ENCODE measurements around the gene ADPGK. TPM values are rescaled to one million over a fixed set of nuclear protein-coding genes. Genes with fewer than 3 reads are reported as not detected.
A peak's percentile ranks its signal among the peaks of the same experiment; 100 is the strongest.

Gene ADPGK
- total RNA-seq, 1 donor from 2014 or later, result 33.0 TPM

DNA sequence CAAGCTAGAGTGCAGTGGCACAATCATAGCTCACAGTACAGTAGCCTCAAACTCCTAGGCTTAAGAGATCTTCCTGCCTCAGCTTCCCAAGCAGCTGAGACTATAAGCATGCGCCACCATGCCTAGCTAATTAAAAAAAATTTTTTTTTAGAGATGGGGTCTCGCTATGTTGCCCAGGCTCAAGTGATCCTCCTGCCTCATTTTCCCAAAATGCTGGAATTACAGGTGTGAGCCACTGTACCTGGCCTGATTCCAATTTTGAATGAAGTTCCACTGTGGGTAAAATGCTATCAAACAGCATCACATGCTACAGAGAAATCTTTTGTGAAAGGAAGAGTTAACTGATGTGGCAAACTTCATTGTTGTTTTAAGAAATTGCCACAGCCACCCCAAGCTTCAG, 17.5 kb downstream of the ADPGK start:
- Mint-ChIP-seq H3K27ac (ENCODE audit: unreplicated experiment) (no peak overlapping the region), H3K36me3 (ENCODE audit: low read depth) (peaks cover 45% of the 10 kb centered on the region), H3K4me1 (ENCODE audit: low read depth) (no peaks in the 10 kb centered on the region), H3K9me3 (ENCODE audit: low read depth) (peaks cover 18% of the 10 kb centered on the region), H3K27me3 (ENCODE audit: low read depth) (no peaks in the 10 kb centered on the region), H3K4me3 (ENCODE audit: unreplicated experiment) (no peak overlapping the region)
- TF ChIP-seq, protein P1, sequence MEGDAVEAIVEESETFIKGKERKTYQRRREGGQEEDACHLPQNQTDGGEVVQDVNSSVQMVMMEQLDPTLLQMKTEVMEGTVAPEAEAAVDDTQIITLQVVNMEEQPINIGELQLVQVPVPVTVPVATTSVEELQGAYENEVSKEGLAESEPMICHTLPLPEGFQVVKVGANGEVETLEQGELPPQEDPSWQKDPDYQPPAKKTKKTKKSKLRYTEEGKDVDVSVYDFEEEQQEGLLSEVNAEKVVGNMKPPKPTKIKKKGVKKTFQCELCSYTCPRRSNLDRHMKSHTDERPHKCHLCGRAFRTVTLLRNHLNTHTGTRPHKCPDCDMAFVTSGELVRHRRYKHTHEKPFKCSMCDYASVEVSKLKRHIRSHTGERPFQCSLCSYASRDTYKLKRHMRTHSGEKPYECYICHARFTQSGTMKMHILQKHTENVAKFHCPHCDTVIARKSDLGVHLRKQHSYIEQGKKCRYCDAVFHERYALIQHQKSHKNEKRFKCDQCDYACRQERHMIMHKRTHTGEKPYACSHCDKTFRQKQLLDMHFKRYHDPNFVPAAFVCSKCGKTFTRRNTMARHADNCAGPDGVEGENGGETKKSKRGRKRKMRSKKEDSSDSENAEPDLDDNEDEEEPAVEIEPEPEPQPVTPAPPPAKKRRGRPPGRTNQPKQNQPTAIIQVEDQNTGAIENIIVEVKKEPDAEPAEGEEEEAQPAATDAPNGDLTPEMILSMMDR (IDR thresholded peaks at IDR 0.05), result no peak
- DNase-seq (ENCODE audit: low spot score), result no peak

DNA sequence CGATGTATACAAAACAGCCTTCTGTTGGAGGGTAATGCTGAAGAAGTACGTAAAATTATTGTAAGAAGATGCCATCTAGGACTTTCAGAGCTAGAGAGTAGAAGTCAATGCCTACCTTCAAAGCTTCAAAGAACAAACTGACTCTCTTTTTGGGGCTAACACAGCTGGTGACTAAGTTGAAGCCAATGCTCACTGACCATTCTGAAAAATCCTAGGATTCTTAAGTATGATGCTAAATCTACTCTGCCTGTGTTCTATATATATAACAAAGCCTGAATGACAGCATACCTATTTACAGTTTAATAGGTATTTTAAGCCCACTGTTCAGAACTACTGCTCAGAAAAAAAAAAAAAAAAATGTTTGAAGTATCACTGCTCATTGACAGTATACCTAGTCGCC, 18.9 kb downstream of the ADPGK start:
- H3K9me3 Mint-ChIP-seq (ENCODE audit: low read depth), result peaks cover 18% of the 10 kb centered on the region
- no peaks in the 10 kb centered on the region for H3K27me3 Mint-ChIP-seq (ENCODE audit: low read depth)
- DNase-seq (ENCODE audit: low spot score), result no peak
- TF ChIP-seq, protein P1 (IDR thresholded peaks at IDR 0.05), result no peak
- H3K4me1 Mint-ChIP-seq (ENCODE audit: low read depth), result no peaks in the 10 kb centered on the region
- H3K4me3 Mint-ChIP-seq (ENCODE audit: unreplicated experiment), result no peak overlapping the region
- no peak overlapping the region for H3K27ac Mint-ChIP-seq (ENCODE audit: unreplicated experiment)
- H3K36me3 Mint-ChIP-seq (ENCODE audit: low read depth), result peaks cover 41% of the 10 kb centered on the region

DNA sequence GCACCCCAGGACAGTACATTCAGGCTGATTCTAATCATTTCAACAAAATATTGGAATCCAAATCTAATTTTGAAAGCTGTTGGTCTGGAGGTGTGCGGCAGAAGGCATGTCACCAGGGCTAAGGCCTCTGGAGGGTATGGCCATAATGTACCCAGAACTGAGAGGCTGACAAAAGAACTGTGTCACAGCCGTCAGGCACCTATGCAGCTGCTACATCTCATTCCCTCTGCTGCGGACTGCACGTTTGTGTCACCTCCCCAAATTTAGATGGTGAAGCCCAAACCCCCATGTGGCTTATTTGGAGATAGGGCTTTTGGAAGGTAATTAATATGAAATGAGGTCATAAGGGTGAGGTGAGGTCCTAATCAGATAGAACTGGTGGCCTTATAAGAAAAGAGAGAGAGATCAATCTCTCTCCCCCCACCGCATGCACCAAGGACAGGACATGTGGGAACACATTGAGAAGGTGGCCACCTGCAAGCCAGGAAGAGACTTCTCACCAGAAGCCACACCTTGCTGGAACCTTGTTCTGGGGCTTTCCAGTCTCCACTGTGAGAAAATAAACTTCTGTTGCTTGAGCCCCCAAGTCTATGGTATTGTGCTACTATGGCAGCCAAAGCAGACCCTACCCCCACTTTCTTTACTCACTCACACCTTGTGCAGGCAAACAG, 22.8 kb downstream of the ADPGK start:
- Mint-ChIP-seq H3K9me3 (ENCODE audit: low read depth) (no peaks in the 10 kb centered on the region), H3K27me3 (ENCODE audit: low read depth) (no peaks in the 10 kb centered on the region), H3K4me3 (ENCODE audit: unreplicated experiment) (no peak overlapping the region), H3K4me1 (ENCODE audit: low read depth) (peaks cover 14% of the 10 kb centered on the region), H3K36me3 (ENCODE audit: low read depth) (peaks cover 31% of the 10 kb centered on the region), H3K27ac (ENCODE audit: unreplicated experiment) (no peak overlapping the region)
- TF ChIP-seq, protein P1 (IDR thresholded peaks at IDR 0.05), result no peak
- no peak for DNase-seq (ENCODE audit: low spot score)

DNA sequence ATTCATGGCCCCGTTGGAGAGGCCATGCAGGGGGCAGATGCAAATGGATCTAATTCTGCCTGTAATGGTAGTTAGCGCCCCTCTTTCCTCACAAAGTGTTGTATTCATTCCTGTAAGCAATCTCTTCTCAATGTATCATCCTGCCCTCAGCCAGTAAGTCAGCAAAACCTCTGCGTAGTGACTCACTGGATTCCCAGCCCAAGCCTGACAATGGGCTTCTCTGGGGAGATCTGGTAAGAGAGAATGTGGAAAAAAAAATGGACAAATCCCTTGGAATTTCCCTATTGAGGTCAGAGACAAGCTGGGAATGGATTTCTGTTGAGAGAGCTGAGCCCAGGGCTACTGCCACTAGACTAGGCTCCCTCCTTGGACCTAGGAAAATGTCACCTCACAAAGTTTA, 25.4 kb downstream of the ADPGK start:
- Mint-ChIP-seq H3K4me3 (ENCODE audit: unreplicated experiment) (no peak overlapping the region), H3K9me3 (ENCODE audit: low read depth) (no peaks in the 10 kb centered on the region), H3K27ac (ENCODE audit: unreplicated experiment) (peak overlapping the region; percentile 89), H3K36me3 (ENCODE audit: low read depth) (peaks cover 38% of the 10 kb centered on the region), H3K4me1 (ENCODE audit: low read depth) (peaks cover 14% of the 10 kb centered on the region), H3K27me3 (ENCODE audit: low read depth) (no peaks in the 10 kb centered on the region)
- no peak for DNase-seq (ENCODE audit: low spot score)
- TF ChIP-seq, protein P1 (IDR thresholded peaks at IDR 0.05), result no peak

DNA sequence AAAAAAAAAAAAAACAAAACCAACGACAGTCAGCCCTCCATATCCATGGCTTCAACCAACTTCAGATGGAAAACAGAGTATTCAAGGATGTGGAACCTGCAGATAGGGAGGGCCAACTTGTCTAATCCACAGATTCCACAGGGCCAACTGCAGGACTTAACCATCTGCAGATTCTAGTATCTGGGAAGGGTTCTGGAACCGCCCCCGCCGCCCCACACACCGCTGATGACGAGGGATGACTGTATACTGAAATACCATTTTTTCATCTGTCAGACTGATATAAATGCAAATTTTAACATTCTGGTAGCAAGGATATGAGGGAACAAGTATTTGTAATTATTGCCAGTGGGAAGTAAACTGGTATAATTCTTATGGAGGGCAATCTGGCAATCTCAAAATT, 29.5 kb downstream of the ADPGK start:
- Mint-ChIP-seq H3K4me1 (ENCODE audit: low read depth) (peaks cover 37% of the 10 kb centered on the region), H3K9me3 (ENCODE audit: low read depth) (no peaks in the 10 kb centered on the region), H3K27me3 (ENCODE audit: low read depth) (no peaks in the 10 kb centered on the region), H3K4me3 (ENCODE audit: unreplicated experiment) (no peak overlapping the region), H3K36me3 (ENCODE audit: low read depth) (peaks cover 37% of the 10 kb centered on the region), H3K27ac (ENCODE audit: unreplicated experiment) (no peak overlapping the region)
- TF ChIP-seq, protein P1 (IDR thresholded peaks at IDR 0.05), result no peak
- DNase-seq (ENCODE audit: low spot score), result no peak

Data from chondrocyte (in vitro differentiated cells).